GM12875 (cell line): ENCODE measurements around the gene ARMS2.

Experiments used
- H3K4me3 ChIP-seq: one replicate; pipeline ENCODE4 v1.5.1; 2011; ENCODE audit warnings: low read depth, low read length, control low read depth
- CTCF ChIP-seq: IDR thresholded peaks from 2 replicates; pipeline ENCODE4 v1.5.1; 2011; ENCODE audit warnings: low read depth, mild to moderate bottlenecking, control low read depth, inconsistent platforms, low read length, moderate library complexity, borderline replicate concordance; ENCODE audit not compliant: insufficient read depth

ARMS2 gene

GRCh38 chr10:122435212-122435827 lies 19.1 kb upstream of the ARMS2 start:
- H3K4me3 ChIP-seq: no peak overlapping the region
- TF ChIP-seq CTCF: no peak

- no peak for TF ChIP-seq CTCF
- no peak overlapping the region for H3K4me3 ChIP-seq
Measured at GRCh38 chr10:122441961-122442360, 12.5 kb upstream of the ARMS2 start.

- no peak for TF ChIP-seq CTCF
- no peak overlapping the region for H3K4me3 ChIP-seq
Measured at GRCh38 chr10:122445469-122445868, 9.0 kb upstream of the ARMS2 start.

GRCh38 chr10:122445904-122446303 lies 8.5 kb upstream of the ARMS2 start:
- no peak overlapping the region for H3K4me3 ChIP-seq
- TF ChIP-seq CTCF: no peak

- H3K4me3 ChIP-seq: no peak overlapping the region
- no peak for TF ChIP-seq CTCF
Measured at GRCh38 chr10:122446668-122447423, 7.6 kb upstream of the ARMS2 start.

GRCh38 chr10:122448600-122448999 lies 5.9 kb upstream of the ARMS2 start:
- no peak for TF ChIP-seq CTCF
- H3K4me3 ChIP-seq: no peak overlapping the region

- no peak overlapping the region for H3K4me3 ChIP-seq
- no peak for TF ChIP-seq CTCF
Measured at GRCh38 chr10:122449153-122449552, 5.3 kb upstream of the ARMS2 start.
